ENCODE data around the gene TMEM50A. TPM values are rescaled to one million over a fixed set of nuclear protein-coding genes. Genes with fewer than 3 reads are reported as not detected.
"Not testable (repeated sequence)": the region's sequence is repeated elsewhere in the genome, so short reads cannot be mapped to it uniquely, and the experiment has no call there.

The TMEM50A gene
- total RNA-seq, 1 experiment from 2014 or later: 94.0 TPM

- DNase-seq (ENCODE audit: low read depth): not testable (repeated sequence)
Measured at GRCh38 chr1:25329950-25330349, 8.2 kb upstream of the TMEM50A start.

- DNase-seq (ENCODE audit: low read depth): not testable (repeated sequence)
Measured at GRCh38 chr1:25336922-25337354, 1.2 kb upstream of the TMEM50A start.

- not testable (repeated sequence) for DNase-seq (ENCODE audit: low read depth)
Measured at GRCh38 chr1:25337483-25338187, 499 bp upstream of the TMEM50A start.

DNA sequence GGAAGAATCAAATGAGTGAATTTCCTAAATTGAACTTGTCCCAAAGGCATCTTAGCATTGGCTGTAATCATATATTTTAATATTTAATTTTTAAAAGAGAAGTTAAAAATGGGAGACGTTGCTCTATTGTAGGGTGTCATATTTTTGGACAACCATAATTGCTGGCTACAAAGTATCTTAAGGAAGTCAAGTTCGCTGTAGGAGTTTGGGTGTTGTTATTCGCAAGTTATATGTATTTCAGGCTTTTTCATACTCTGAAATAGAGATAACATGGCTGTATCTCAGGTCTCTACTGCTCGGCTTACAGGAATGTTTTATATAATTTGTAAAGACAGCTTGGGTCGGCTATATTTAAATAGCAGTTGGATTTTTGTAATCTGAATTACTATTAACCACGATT lies 852 bp downstream of the TMEM50A start:
- no peak for DNase-seq (ENCODE audit: low read depth)

DNA sequence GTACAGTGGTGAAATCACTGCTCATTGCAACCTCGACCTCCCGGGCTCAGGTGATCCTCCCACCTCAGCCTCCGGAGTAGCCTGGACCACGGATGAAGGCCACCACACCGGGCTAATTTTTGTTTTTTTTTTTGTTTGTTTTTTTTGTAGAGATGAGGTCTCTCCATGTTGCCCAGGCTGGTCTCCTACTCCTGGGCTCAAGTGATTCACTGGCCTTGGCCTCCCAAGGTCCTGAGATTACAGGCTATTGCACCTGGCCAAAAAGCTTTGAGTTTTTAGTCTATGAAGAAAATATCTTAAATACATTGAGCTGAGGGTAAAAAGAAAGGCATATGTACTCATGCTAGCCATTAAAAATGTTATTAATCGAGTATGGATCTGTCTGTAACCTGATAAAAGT lies 3.6 kb downstream of the TMEM50A start:
- no peak for DNase-seq (ENCODE audit: low read depth)

GRCh38 chr1:25342846-25343245 lies 4.7 kb downstream of the TMEM50A start:
- DNase-seq (ENCODE audit: low read depth): peak; percentile 60

- peak; percentile 96 for DNase-seq (ENCODE audit: low read depth)
Measured at GRCh38 chr1:25343872-25344271, 5.7 kb downstream of the TMEM50A start.

DNA sequence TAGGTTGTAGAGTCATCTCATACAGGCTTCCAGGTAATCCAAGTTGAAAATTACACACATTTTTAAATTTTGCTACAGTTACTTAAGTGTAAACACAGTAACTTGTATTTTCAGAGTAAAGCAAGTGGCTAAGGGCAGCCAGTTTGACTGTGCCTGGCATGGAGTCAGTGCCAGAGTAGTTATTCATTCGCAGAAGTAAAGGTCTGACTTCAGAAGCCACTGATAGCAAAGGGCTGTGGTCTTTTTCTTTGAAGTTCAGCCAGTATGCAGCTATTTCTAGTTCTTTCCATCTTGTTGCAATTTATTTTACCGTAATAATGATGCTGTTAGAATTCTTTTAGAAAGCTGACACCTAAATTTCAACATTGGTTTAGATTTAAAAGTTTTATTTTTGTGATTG lies 9.4 kb downstream of the TMEM50A start:
- no peak for DNase-seq (ENCODE audit: low read depth)

DNA sequence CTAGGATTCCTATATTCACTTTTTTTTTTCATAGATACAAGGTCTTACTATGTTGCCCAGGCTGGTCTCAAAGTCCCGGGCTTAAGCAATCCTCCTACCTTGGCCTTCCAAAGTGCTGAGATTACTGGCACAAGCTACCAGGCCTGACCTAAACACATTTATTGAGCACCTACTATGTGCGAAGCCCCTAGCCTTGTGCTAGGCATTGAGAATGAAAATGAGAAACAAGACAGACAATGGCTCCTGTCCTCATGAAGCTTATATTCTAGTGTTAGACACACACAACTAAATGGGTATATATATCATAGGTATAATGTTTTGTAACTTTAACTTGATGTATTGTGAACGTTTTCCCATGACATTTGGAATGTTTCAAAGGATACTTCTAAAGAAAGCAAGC lies 11.5 kb downstream of the TMEM50A start:
- no peak for DNase-seq (ENCODE audit: low read depth)

DNA sequence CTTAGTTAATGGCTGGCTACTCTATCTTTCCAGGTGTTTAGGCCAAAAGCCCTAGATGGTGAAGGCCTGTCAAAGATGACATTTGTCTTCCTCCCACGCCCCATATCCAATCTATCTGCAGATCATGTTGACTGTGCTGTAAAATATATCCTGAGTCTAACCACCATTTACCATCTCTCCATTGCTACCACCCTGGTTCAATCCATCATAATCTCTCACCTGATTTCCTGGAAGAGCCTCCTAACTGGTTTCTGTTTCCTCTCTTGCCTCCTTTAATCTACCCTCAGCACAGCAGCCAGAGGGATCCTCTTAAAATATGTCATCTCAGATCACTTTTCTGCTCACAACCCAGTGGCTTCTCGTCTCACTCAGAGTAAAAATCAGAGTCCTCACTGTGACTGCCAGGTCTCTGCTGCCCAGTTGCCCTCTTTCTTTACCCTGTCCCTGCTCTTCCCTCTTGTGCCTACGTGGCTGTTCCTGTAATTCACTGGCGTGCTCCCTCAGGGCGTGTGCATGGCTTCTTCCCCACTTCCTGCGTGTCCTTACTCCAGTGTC lies 17.8 kb downstream of the TMEM50A start:
- no peak for DNase-seq (ENCODE audit: low read depth)

GRCh38 chr1:25356441-25356840 lies 18.3 kb downstream of the TMEM50A start:
- DNase-seq (ENCODE audit: low read depth): no peak

DNA sequence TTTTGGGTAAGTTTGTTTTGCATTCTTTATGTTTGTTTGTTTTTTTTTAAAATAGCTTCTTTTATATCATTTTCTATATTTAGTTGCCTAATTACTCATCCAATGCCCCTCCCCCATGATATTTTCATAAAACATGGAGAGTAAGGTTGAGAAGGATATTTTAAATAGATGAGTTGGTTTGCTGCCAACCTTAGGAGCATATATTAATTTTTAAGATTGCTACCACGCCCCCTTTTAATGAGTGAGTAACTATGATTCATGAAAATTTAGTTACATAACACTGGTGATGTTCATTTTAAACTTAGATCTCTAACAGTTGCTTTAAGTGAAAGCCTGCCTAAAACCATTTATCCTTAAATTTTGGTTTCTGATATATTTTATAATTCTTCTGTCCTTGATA lies 18.7 kb downstream of the TMEM50A start:
- DNase-seq (ENCODE audit: low read depth): peak; percentile 58

DNA sequence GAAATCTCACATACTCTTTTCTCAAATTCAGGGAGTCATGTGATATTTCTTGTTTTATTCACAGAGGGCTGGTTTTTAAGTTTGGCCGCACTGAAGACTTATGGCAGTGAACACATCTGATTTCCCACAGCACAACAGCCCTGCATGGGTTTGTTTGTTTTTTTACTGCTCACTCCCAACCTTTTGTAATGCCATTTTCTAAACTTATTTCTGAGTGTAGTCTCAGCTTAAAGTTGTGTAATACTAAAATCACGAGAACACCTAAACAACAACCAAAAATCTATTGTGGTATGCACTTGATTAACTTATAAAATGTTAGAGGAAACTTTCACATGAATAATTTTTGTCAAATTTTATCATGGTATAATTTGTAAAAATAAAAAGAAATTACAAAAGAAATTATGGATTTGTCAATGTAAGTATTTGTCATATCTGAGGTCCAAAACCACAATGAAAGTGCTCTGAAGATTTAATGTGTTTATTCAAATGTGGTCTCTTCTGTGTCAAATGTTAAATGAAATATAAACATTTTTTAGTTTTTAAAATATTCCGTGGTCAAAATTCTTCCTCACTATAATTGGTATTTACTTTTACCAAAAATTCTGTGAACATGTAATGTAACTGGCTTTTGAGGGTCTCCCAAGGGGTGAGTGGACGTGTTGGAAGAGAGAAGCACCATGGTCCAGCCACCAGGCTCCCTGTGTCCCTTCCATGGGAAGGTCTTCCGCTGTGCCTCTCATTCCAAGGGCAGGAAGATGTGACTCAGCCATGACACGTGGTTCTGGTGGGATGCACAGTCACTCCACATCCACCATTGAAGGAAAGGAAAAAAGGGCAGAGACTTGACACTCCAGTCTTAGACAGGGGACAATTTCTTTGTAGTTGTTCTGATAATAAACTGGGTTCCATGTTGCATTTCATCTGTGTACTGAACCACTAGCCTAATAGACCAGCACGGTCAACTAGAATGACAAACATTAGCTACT lies 22.8 kb downstream of the TMEM50A start:
- DNase-seq (ENCODE audit: low read depth): peak; percentile 86

- DNase-seq (ENCODE audit: low read depth): no peak
Measured at GRCh38 chr1:25361901-25362300, 23.8 kb downstream of the TMEM50A start.

DNA sequence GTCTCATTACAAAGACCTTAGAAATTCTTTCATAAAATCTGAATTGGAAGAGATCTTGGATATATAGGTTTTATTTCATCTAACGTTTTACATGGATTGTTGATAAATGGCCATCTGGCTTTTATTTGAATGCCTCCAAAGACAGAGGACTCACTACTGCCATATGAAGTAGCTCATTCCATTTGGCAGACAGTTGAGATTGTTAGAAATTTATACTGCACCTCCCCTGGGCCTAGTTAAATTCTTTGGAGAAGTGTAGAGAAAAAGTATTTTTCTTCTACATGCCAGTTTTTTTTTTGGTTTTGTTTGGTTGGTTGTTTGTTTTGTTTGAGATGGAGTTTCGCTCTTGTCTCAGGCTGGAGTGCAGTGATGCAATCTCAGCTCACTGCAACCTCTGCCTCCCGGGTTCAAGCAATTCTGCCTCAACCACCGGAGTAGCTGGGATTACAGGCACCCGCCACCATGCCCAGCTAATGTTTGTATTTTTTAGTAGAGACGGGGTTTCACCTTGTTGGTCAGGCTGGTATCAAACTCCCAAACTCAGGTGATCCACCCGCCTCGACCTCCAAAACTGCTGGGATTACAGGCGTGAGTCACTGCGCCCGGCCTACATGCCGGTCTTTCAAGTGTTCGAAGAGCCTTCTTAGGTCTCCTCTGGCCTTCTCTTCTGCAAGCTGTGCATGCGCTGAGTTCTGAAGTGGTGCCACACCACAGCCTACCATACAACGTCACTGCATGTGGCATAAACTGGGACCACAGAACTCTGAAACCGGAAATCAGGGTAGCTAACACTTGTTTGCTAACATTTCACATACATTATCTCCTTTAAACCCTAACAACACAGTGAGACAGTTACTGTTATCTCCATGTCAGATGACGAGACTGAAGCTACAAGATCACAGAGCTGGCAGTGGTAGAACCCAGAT lies 24.8 kb downstream of the TMEM50A start:
- DNase-seq (ENCODE audit: low read depth): not testable (repeated sequence)

DNA sequence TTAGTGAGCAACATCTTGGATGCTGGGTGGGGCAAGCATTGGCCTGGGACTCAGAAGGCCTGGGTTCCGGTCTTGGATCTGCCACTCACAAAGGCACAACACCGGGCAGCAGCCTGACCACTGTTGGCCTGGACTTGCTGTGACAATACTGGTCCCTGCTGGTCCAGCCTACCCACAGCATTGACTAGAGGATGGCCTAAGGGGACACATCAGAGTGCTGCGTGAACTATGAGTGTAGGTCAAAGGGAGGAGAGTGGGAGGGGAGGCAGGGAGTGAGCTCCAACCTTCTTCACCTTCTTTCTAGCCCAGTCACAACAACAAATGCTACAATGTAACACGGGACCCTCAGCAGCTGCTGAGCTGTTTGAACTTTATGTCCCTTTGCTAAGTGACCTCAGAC lies 31.1 kb downstream of the TMEM50A start:
- DNase-seq (ENCODE audit: low read depth): no peak

- DNase-seq (ENCODE audit: low read depth): not testable (repeated sequence)
Measured at GRCh38 chr1:25369691-25370271, 31.6 kb downstream of the TMEM50A start.

- peak; percentile 72 for DNase-seq (ENCODE audit: low read depth)
Measured at GRCh38 chr1:25371757-25372156, 33.6 kb downstream of the TMEM50A start.

DNA sequence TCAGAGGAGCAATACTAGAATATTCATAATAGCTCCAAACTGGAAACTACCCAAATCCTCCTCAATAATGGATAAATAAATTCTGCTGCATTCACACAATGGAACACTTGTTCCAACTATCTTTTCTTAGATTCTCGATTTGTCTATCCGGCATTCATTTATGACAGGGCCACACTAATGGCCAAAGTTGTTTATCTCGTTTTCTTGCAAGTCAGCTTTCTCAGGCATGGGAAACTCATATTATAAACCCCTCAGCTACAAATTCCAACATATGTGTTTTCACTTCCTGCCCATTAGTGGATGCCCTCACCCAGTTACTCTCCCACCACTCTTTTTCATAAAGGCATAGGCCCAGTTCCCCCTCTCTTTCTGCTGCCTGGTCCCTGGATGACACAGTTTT lies 40.2 kb downstream of the TMEM50A start:
- not testable (repeated sequence) for DNase-seq (ENCODE audit: low read depth)

DNA sequence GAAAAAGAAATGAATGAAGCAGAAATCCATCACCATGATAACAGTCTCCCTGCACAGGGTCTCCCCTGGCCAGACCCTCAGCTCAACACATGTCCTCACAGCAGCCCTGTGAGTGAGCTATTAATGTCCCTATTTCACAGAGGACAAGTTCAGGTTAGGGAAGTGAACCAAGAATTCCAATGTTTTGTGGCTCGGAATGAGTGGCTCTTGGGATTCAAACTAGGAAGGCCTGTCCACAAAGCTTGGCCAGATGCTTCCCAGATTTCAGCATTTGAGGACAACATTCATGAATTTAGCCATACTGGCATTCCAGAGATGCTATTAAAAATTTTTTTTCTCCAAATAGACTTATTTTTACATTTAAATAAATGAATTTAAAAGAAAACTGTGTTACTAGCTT lies 44.4 kb downstream of the TMEM50A start:
- not testable (repeated sequence) for DNase-seq (ENCODE audit: low read depth)

GRCh38 chr1:25383090-25383489 lies 45.0 kb downstream of the TMEM50A start:
- DNase-seq (ENCODE audit: low read depth): peak; percentile 76
